Vagina (tissue), 2 donors: ENCODE results near the gene TOR4A. TPM values are rescaled to one million over a fixed set of nuclear protein-coding genes. Genes with fewer than 3 reads are reported as not detected.
"Not testable (repeated sequence)": the region's sequence is repeated elsewhere in the genome, so short reads cannot be mapped to it uniquely, and the experiment has no call there.

ENCODE experiments used
- DNase-seq, 2 donors: peaks; one replicate each; pipeline ENCODE4 v3.0.0-alpha.2; 2017; ENCODE audit errors: extremely low spot score in 2 of 2
- H3K27ac ChIP-seq: fragments of 200-600 bp; sonication (generic); one replicate; pipeline ENCODE4 v1.5.1; 2019
- H3K27me3 ChIP-seq: fragments of 200-600 bp; sonication (generic); one replicate; pipeline ENCODE4 v1.5.1; 2019
- H3K36me3 ChIP-seq, 2 donors: fragments of 200-600 bp; sonication (generic); one replicate each; pipeline ENCODE4 v1.5.1; 2017 to 2019
- H3K4me1 ChIP-seq: fragments of 200-600 bp; sonication (generic); one replicate; pipeline ENCODE4 v1.5.1; 2019
- H3K4me3 ChIP-seq, 2 donors: fragments of 200-600 bp; sonication (generic); 1 replicate in 1 of 2; 2 replicates in 1 of 2; pipeline ENCODE4 v1.5.1; 2016 to 2019
- H3K9me3 ChIP-seq: fragments of 200-600 bp; sonication (generic); one replicate; pipeline ENCODE4 v1.5.1; 2019
- POLR2A ChIP-seq, 2 donors: fragments of 450-650 bp; IDR thresholded peaks; one replicate each; pipeline ENCODE4 v1.6.1; 2017; ENCODE audit warnings: antibody characterized with exemption in 2 of 2, mild to moderate bottlenecking in 2 of 2, moderate library complexity in 2 of 2
- POLR2AphosphoS5 ChIP-seq, 2 donors: sonication (generic); formaldehyde crosslinking; IDR thresholded peaks; one replicate each; pipeline ENCODE4 v1.9.0; 2017; ENCODE audit warnings: antibody characterized with exemption in 2 of 2, mild to moderate bottlenecking in 2 of 2, low read depth in 1 of 2; ENCODE audit not compliant: insufficient read depth in 1 of 2
- intact Hi-C: fragments of 100-400 bp; cut with DNase I; formaldehyde crosslinking; loops from one replicate; pipeline ENCODE4 v1.15.1; 2023
- total RNA-seq: library from RNA; depleted of rRNA; stranded (reverse); fragments of >200 nt; gene quantifications from one replicate; pipeline ENCODE4 v1.2.3, GENCODE V29; 2016
- TF ChIP-seq, protein P1 (sequence below), 3 experiments: fragments of 450-650 bp in 2 of 3; fragments of 200-600 bp in 1 of 3; sonication (generic) in 1 of 3; IDR thresholded peaks; one replicate each; pipeline ENCODE4 v1.5.1; 2017 to 2019; ENCODE audit warnings: antibody characterized with exemption in 3 of 3, mild to moderate bottlenecking in 2 of 3, moderate library complexity in 2 of 3

TOR4A gene
- total RNA-seq, 1 donor from 2014 or later = 13.0 TPM

DNA sequence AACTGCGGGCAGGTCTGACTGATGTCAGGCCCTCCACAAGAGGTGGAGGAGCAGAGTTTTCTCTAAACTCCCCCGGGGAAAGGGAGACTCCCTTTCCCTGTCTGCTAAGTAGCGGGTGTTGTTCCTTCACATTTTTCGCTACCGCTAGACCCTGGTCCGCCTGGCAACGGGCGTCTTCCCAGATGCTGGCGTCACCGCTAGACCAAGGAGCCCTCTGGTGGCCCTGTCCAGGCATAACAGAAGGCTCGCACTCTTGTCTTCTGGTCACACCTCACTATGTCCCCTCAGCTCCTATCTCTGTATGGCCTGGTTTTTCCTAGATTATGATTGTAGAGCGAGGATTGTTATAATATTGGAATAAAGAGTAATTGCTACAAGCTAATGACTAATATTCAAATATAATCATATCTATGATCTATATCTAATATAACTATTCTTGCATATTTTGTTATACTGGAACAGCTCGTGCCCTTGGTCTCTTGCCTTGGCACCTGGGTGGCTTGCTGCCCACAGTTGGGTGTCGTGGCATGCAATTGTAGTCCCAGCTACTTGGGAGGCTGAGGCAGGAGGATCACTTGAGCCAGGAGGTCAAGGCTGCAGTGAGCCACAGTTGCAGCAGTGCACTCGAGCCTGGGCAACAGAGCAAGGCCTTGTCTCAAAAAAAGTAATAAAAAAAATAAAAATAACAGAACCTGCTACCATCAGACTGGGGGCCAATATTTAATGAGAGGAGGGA is 15.2 kb upstream of the TOR4A start:
- H3K36me3 ChIP-seq = peaks cover 0 to 52% of the 10 kb centered on the region in 2 donors
- H3K9me3 ChIP-seq, H3K4me3 ChIP-seq, H3K27ac ChIP-seq, intact Hi-C loops, H3K27me3 ChIP-seq, H3K4me1 ChIP-seq, DNase-seq: not testable (repeated sequence)
- TF ChIP-seq, protein P1, sequence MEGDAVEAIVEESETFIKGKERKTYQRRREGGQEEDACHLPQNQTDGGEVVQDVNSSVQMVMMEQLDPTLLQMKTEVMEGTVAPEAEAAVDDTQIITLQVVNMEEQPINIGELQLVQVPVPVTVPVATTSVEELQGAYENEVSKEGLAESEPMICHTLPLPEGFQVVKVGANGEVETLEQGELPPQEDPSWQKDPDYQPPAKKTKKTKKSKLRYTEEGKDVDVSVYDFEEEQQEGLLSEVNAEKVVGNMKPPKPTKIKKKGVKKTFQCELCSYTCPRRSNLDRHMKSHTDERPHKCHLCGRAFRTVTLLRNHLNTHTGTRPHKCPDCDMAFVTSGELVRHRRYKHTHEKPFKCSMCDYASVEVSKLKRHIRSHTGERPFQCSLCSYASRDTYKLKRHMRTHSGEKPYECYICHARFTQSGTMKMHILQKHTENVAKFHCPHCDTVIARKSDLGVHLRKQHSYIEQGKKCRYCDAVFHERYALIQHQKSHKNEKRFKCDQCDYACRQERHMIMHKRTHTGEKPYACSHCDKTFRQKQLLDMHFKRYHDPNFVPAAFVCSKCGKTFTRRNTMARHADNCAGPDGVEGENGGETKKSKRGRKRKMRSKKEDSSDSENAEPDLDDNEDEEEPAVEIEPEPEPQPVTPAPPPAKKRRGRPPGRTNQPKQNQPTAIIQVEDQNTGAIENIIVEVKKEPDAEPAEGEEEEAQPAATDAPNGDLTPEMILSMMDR (IDR thresholded peaks at IDR 0.05) = peak; percentile 14 to 34 (median 15)

DNA sequence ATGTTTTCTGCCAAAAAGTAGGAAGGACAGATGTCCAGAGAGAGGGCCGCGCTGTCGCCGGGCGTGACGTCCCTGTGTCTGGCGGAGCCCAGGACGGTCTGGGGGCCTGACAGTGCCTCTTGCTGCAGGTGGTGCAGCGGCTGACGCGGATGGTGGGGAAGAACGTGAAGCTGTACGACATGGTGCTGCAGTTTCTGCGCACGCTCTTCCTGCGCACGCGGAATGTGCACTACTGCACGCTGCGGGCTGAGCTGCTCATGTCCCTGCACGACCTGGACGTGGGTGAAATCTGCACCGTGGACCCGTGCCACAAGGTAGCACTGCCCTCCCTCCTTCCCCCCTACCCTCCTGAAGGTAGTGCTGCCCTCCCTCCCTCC is 14.6 kb upstream of the TOR4A start:
- intact Hi-C loops = no loop called here
- DNase-seq = no peak
- Histone ChIP-seq H3K36me3 (peaks cover 0 to 53% of the 10 kb centered on the region in 2 donors), H3K4me1 (no peaks in the 10 kb centered on the region), H3K27me3 (no peaks in the 10 kb centered on the region), H3K9me3 (no peaks in the 10 kb centered on the region), H3K27ac (no peak overlapping the region), H3K4me3 (no peak overlapping the region)
- TF ChIP-seq, protein P1 (IDR thresholded peaks at IDR 0.05) = no peak

DNA sequence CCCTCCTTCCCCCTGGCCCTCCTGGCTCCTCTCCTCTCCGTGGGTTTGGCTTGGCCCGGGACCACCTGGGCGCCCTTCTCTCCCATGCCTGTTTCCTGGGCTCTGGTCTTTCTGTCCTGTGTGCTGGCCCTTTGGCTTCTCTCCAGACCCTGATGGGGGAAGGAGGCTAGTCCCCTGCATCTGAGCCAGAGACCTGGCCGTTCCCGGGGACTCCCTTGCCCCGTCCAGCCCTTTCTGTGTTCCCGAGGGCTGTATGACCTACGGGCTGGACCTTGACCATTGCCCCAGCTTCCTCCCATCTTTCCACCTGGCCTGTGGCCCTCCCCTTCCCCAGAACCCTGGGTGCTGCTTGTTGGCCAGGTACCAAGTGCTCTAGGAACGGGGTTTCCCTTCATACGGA is 14.0 kb upstream of the TOR4A start:
- Histone ChIP-seq H3K27me3 (no peaks in the 10 kb centered on the region), H3K9me3 (no peaks in the 10 kb centered on the region), H3K4me3 (no peak overlapping the region), H3K4me1 (peaks cover 5% of the 10 kb centered on the region), H3K36me3 (peaks cover 0 to 49% of the 10 kb centered on the region in 2 donors), H3K27ac (no peak overlapping the region)
- intact Hi-C loops = no loop called here
- DNase-seq = no peak
- TF ChIP-seq POLR2A (IDR thresholded peaks at IDR 0.05) = no peak
- TF ChIP-seq, protein P1 (IDR thresholded peaks at IDR 0.05) = no peak
- no peak for TF ChIP-seq POLR2AphosphoS5 (IDR thresholded peaks at IDR 0.05; ENCODE audit: insufficient read depth in 1 of 2, low read depth in 1 of 2)

DNA sequence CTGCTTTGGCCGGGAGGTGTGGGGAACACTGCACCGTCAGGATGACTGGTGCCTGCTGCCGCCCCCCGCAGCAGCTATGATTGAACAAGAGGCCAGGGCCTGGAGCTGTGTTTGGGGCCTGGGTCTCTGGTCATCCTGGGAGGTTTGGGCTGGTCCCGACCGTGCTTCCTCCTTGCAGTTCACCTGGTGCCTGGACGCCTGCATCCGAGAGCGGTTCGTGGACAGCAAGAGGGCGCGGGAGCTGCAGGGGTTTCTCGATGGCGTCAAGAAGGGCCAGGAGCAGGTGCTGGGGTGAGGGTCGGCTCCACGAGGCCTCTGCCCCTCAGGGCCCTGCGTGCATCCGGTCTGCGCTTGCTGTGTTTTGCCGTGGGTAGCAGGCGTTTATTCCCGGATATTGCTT is 13.5 kb upstream of the TOR4A start:
- Histone ChIP-seq H3K36me3 (peaks cover 0 to 44% of the 10 kb centered on the region in 2 donors), H3K27ac (no peak overlapping the region), H3K9me3 (no peaks in the 10 kb centered on the region)

More for the DNA sequence above, 13.5 kb upstream of the TOR4A start:
- Histone ChIP-seq H3K4me3 (no peak overlapping the region), H3K4me1 (peaks cover 5% of the 10 kb centered on the region), H3K27me3 (no peaks in the 10 kb centered on the region)
- TF ChIP-seq POLR2A (IDR thresholded peaks at IDR 0.05) (no peak), POLR2AphosphoS5 (IDR thresholded peaks at IDR 0.05; ENCODE audit: insufficient read depth in 1 of 2, low read depth in 1 of 2) (no peak)
- TF ChIP-seq, protein P1 (IDR thresholded peaks at IDR 0.05) = no peak
- intact Hi-C loops = no loop called here
- no peak for DNase-seq
